KOPT-K1 (cell line): ENCODE data around the gene CDR2.
"Not testable (repeated sequence)": the region's sequence is repeated elsewhere in the genome, so short reads cannot be mapped to it uniquely, and the experiment has no call there.

Experiments used
- H3K27ac ChIP-seq: fragments of 200-600 bp; sonication (generic); 2 replicates; pipeline ENCODE4 v1.5.1; 2016; ENCODE audit warnings: antibody characterized with exemption, mild to moderate bottlenecking, low read depth, low read length; ENCODE audit not compliant: poor library complexity, severe bottlenecking
- H3K36me3 ChIP-seq: fragments of 200-600 bp; sonication (generic); 2 replicates; pipeline ENCODE4 v1.5.1; 2017; ENCODE audit warnings: antibody characterized with exemption, mild to moderate bottlenecking, low read length, moderate library complexity; ENCODE audit not compliant: insufficient read depth
- H3K9me3 ChIP-seq: fragments of 200-600 bp; sonication (generic); 2 replicates; pipeline ENCODE4 v1.5.1; 2017; ENCODE audit warnings: antibody characterized with exemption, low read length, mild to moderate bottlenecking; ENCODE audit not compliant: insufficient read depth, poor library complexity, severe bottlenecking

The CDR2 gene

GRCh38 chr16:22374311-22375116 lies at the start of gene CDR2:
Gene CDR2 (minus strand): TSS chr16:22374619. CDS start chr16:22374309, 310 bp downstream.
- Histone ChIP-seq H3K9me3 (no peaks in the 10 kb centered on the region), H3K27ac (peak within 1 kb of the TSS; percentile 85), H3K36me3 (peaks cover 13% of the 10 kb centered on the region)

DNA sequence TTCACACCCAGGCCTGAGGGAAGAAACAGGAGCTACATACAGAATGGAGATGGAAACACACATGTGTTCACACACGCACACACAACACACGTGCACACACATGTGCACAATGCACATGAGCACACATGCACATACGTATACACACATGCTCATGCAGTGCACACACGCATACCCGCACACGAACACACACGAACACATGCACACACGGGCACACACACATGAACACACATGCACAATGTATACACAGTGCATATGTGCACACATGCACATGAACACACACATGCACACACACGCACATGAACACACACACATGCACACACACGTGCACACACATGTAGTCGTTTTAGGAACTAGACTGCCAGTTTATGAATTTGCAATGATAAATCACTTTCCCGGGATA lies 49.3 kb upstream of the CDR2 start:
- H3K27ac ChIP-seq, result no peak overlapping the region
- no peaks in the 10 kb centered on the region for H3K9me3 ChIP-seq
- H3K36me3 ChIP-seq, result peaks cover 44% of the 10 kb centered on the region

GRCh38 chr16:22421136-22421535 lies 46.7 kb upstream of the CDR2 start:
- H3K36me3 ChIP-seq, result peaks cover 27% of the 10 kb centered on the region
- H3K9me3 ChIP-seq, result no peaks in the 10 kb centered on the region

DNA sequence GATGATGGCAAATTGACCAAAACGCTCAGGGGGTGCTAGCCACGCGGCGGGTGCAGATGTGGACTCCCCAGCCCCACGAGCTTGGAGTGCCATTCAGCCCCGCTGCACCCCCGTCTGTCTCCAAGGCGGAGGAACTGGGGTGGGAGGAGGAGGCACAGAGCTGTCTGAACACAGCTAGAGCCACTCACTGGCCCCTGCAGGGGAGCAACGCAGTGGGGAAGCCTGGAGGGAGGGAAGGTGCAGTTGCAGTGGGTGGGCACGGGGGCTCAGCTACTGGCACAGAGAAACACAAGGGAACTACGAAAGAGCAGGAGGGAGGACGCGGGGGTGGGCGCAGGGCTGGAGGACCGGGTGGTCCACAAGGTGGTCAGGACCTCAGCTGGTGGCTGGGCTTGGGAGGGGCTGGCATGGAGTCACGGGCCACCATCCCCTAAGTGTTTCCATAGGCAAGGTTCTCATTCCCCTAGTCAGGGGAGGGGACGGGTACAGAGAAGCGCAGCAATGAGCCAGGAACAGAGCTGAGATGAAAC lies 46.3 kb upstream of the CDR2 start:
- Histone ChIP-seq H3K36me3 (peaks cover 27% of the 10 kb centered on the region), H3K27ac (no peak overlapping the region), H3K9me3 (no peaks in the 10 kb centered on the region)

More at GRCh38 chr16:22421136-22421535, 46.7 kb upstream of the CDR2 start:
- H3K27ac ChIP-seq, result no peak overlapping the region

DNA sequence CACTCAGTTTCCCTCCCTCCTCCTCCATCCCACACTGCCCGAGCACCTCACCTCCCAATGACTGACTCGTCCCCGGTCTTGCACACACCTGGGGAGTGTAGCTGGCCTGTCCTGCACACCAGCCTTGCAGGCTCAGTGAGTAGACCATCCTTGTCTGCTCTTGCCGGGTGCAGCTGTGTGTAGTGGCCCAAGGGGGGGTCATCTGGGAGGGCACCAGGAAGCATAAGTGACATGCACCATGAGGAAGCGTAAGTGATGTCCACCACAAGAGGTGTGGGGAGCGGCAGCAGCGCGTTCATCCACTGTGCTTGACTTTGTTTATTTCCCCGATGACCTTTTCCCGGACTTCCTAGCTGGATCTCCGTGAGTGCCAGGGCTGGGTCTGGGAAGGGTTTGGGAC lies 45.5 kb upstream of the CDR2 start:
- Histone ChIP-seq H3K9me3 (no peaks in the 10 kb centered on the region), H3K36me3 (peaks cover 26% of the 10 kb centered on the region), H3K27ac (no peak overlapping the region)

- no peaks in the 10 kb centered on the region for H3K9me3 ChIP-seq
- H3K36me3 ChIP-seq, result peaks cover 21% of the 10 kb centered on the region
- H3K27ac ChIP-seq, result no peak overlapping the region
Observed at GRCh38 chr16:22418826-22419225, 44.4 kb upstream of the CDR2 start.

DNA sequence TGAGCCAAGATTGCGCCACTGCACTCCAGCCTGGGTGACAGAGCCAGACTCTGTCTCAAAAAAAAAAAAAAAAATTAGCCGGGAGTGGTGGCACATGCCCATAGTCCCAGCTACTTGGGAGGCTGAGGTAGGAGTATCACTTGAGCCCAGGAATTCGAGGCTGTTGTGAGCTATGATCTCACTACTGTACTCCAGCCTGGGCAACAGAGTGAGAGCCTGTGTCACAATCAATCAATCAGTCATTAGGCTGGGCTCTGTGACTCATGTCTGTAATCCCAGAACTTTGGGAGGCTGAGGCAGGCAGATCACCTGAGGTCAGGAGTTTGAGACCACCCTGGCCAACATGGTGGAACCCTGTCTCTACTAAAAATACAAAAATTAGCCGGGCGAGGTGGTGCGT lies 43.4 kb upstream of the CDR2 start:
- H3K27ac ChIP-seq, H3K9me3 ChIP-seq: not testable (repeated sequence)
- H3K36me3 ChIP-seq, result peaks cover 19% of the 10 kb centered on the region

- no peak overlapping the region for H3K27ac ChIP-seq
- no peaks in the 10 kb centered on the region for H3K9me3 ChIP-seq
- peaks cover 19% of the 10 kb centered on the region for H3K36me3 ChIP-seq
Observed at GRCh38 chr16:22417019-22417418, 42.6 kb upstream of the CDR2 start.

DNA sequence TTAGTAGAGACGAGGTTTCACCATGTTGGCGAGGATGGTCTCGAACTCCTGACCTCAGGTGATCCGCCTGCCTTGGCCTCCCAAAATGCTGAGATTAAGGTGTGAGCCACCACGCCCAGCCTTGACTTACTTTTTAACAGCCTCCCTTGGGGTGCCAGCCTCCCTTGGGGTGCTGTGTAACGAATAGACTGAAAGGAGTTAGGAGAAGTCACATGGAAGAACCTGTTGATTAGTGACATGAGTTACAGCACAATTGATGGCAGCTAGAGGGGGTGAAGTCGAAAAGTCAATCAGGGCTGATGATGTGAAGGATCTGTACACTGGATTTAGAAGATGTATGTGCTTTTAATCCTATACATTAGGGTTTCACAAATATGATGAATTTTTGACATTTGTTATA lies 39.4 kb upstream of the CDR2 start:
- H3K27ac ChIP-seq, result no peak overlapping the region

GRCh38 chr16:22407486-22407885 lies 33.1 kb upstream of the CDR2 start:
- no peaks in the 10 kb centered on the region for H3K36me3 ChIP-seq
- H3K9me3 ChIP-seq, result no peaks in the 10 kb centered on the region
- no peak overlapping the region for H3K27ac ChIP-seq

More for the DNA sequence above, 39.4 kb upstream of the CDR2 start:
- Histone ChIP-seq H3K9me3 (no peaks in the 10 kb centered on the region), H3K36me3 (no peaks in the 10 kb centered on the region; the same call in 1 of the 2 replicates)

DNA sequence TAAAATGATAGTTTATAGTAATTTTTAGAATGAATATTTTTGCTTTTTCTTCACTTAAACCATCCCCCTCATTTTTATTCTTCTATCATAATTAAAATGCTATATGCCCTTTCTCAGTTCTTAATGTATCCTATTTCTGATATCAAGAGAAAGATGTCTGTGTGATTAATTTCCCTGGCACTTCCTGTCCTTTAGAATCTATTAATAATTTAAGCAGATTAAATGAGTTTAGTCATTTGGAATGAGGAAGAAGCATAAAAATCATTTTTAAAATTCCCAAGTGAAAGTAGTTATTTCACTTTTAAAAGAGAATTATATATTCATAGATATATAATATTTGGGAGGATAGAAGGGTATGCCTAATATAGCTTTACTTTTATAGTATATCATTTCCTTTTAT lies 27.8 kb upstream of the CDR2 start:
- Histone ChIP-seq H3K27ac (no peak overlapping the region), H3K36me3 (no peaks in the 10 kb centered on the region), H3K9me3 (no peaks in the 10 kb centered on the region)

DNA sequence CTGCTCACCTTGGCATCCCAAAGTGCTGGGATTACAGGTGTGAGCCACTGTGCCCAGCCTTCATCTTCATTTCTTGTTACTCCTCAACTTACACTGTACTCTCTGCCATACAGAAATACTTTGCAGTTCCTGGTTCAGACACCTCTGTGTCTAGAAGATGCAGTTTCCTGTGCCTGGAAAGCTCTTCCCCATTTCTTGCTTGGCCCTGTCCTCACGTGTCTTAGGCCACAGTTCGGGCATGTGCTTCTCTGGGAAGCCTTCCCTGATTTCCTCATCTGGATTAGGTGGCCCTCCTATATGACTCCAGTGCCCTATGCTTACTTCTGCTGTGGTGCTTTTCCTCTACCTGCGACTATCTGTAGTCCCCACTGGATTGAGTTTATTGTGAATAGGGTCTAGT lies 26.5 kb upstream of the CDR2 start:
- H3K27ac ChIP-seq, result no peak overlapping the region
- H3K36me3 ChIP-seq, result no peaks in the 10 kb centered on the region
- H3K9me3 ChIP-seq, result no peaks in the 10 kb centered on the region

DNA sequence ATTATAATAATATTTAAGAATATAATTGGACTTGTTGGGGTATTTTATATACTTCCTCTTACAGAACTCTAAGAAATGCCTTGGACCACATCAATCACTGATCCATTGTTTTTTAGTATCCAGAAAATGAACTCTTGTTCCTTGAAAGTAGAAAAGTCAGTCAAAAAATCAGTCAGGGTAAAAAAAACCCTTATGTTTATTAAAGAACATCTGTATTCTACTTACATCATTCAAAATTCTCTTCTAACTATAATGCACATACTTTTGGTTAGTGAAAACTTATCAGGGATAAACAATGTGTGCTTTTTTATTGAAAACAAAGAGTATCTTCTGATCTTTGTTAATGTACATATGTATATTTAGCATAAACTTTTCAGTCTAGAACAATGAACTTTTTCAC lies 23.5 kb upstream of the CDR2 start:
- no peaks in the 10 kb centered on the region for H3K36me3 ChIP-seq
- no peaks in the 10 kb centered on the region for H3K9me3 ChIP-seq
- H3K27ac ChIP-seq, result no peak overlapping the region

GRCh38 chr16:22397464-22397863 lies 23.0 kb upstream of the CDR2 start:
- H3K9me3 ChIP-seq, result no peaks in the 10 kb centered on the region
- no peaks in the 10 kb centered on the region for H3K36me3 ChIP-seq
- H3K27ac ChIP-seq, result no peak overlapping the region

DNA sequence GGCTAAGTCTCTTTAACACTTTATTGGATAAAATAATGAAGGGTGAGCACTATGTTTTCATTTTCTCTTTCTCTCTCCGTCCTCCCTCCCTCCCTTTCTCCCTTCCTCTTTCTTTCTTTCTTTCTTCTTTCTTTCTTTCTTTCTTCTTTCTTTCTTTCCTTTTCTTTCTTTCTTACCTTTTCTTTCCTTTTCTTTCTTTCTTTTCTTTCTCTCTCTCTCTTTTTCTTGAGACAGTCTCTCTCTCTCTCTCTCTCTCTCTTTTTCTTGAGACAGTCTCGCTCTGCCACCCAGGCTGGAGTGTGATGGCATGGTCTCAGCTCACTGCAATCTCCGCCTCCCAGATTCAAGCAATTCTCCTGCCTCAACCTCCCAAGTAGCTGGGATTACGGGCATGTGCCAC lies 21.5 kb upstream of the CDR2 start:
- Histone ChIP-seq H3K27ac (no peak overlapping the region), H3K36me3 (no peaks in the 10 kb centered on the region), H3K9me3 (no peaks in the 10 kb centered on the region)

DNA sequence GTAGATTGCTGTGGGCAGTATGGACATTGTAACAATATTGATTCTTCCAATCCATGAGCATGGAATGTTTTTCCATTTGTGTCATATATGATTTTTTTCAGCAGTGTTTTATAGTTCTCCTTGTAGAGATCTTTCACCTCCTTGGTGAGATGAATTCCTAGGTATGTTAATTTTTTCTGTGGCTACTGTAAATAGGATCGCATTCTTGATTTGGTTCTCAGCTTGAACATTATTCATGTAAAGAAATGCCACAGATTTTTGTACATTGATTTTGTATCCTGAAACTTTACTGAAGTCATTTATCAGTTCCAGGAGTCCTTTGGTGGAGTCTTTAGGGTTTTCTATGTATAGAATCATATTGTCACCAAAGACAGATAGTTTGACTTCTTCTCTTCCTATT lies 19.7 kb upstream of the CDR2 start:
- no peaks in the 10 kb centered on the region for H3K36me3 ChIP-seq
- no peaks in the 10 kb centered on the region for H3K9me3 ChIP-seq
- no peak overlapping the region for H3K27ac ChIP-seq
